Central memory CD4-positive, alpha-beta T cell (primary cell): ENCODE measurements around the gene ADAR.

Experiments used
- DNase-seq: peaks from one replicate; pipeline ENCODE4 v3.0.0; 2022

Gene ADAR

GRCh38 chr1:154557248-154557938, 50.6 kb downstream of the ADAR start:
- no peak for DNase-seq

DNA sequence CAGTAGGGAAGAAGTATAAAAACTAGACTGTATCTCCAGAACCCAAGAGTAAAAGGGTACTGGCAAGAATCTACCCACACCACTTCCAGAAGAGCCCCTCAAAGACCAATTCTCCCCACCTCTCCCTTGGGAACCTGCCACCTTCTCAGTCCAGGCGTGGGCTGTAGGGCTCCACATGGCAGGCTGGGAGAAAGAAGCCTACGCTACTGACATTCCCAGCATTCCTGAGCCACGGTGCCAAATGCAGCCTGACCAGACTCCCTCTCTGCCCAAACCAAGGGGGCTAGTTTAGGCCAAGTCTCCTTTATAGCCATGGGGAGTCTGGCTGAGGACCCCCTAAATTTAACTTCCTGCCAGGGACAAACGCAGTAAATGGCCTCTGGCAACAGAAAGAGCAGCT, 51.6 kb downstream of the ADAR start:
- DNase-seq = no peak

DNA sequence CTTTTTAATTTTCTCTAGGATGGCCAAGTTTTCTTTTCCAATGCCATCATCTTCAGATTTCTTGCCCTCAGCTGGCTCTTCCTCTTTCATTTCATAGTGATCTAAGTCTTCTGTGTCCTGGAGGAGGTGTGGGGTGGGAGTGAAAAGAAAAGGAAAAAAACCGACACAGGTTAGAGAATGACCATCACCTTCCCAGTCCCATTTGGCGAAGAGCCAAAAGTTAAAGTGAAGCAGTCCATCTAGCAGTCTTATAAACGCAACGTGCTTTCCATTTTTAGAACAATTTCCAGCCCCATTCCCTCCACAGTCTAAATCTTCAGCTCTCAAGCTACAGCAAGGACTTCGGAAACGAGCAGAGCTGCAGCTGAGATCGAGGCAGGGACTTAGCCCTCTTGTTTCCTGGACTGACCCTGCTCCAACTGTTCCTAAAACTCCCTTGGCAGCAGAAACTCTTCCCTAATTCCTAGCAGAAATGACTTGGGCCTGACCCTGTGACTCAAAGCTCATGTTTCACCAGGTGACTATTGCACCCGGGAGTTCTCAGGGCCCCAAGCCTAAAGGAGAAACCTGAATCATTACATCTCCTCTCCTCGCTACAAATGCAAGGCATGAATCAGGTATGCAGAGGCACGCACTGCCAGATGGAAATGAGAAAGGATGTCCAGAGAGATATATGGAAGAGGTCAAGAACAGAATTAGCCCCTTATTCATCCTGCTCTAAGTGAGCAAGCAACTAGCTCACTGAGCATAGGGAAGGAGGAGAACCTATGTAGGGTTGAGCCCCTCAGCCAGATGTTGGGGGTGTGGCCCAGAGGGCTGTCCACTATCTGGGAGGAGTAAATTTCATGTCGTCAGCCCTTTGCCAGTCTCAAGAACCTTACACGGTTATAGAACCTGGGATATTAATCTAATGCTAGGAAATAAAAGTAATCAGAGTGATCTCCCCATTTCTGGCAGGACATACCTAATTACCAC, 54.6 kb downstream of the ADAR start:
- DNase-seq = no peak

DNA sequence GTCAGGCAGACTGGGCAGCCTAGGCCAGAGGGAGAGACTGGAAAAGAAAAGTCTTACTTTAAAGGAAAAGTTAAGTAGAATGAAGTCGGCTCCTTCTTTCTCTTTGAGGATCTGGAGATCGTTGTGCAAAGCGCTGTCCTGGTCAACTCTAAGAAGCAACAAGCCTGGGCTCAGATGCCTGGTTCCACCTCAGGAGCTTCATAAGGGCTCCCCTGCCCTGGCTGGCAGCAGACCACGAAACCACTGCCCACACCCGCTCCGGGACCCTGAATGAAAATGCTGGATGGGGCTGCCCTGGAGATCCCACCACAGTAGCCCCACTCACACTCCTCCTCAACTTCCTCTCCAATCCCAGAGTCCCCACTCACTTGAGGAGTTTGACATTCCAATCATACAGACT, 56.0 kb downstream of the ADAR start:
- DNase-seq = no peak

DNA sequence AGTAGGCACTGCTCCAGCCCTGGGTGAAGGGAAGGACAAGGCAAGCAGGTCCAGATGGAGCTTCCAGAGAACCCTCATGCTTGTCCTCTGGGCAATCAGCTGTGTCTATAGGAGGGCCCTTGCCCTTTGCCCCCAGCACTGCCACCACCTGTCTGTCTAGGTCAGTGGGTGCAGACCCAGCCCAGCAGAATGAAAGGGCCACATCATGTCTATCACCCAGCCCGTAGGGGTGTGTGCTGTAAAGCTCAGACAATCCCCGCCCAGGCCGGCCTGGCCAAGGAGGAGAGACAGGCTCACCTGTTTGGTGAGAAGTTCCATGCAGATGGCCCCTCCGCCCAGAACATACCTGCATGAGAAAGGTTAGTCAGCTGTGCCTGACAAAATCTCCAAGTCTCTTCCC, 56.5 kb downstream of the ADAR start:
- no peak for DNase-seq

DNA sequence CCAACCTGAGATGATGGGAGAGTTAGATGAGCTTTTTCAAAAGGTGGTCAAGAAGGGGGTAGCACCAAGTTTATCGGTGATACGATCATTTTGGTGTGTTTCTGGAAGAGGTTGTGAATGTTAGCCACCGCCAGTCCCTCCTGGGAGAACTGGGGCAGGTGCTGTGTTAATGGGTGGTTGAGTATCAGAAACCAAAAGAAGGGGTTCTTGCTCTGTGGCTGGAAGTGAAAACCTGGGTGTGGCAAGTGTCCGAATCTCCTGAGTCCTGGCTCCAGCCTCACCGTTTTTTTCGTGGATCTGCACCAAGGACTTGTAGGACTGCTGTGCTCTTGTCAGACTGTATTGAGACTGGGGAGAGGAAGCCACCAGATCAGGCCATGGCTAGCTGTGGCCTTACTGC, 57.3 kb downstream of the ADAR start:
- no peak for DNase-seq

DNA sequence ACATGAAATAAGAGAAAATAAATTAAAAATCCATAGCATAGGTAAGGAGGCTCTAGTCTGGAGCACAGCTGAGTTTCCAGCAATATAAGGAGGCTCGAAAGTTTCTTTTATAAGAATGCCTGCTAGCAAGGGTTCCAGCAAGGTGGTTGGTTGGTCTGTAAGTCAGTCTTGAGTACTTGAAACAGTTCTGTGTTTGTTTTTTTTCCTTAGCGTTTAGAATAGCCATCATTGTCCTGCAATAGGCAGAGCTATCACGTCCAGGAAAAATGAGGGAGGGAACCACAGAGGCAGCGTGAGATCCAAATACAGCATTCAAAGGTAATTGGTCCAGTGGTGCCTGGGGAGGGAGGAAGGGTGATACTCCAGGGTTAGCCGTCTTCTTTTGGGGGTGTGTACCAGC, 57.9 kb downstream of the ADAR start:
- no peak for DNase-seq

GRCh38 chr1:154549202-154549770, 58.7 kb downstream of the ADAR start:
- no peak for DNase-seq

GRCh38 chr1:154548028-154548427, 60.0 kb downstream of the ADAR start:
- no peak for DNase-seq

DNA sequence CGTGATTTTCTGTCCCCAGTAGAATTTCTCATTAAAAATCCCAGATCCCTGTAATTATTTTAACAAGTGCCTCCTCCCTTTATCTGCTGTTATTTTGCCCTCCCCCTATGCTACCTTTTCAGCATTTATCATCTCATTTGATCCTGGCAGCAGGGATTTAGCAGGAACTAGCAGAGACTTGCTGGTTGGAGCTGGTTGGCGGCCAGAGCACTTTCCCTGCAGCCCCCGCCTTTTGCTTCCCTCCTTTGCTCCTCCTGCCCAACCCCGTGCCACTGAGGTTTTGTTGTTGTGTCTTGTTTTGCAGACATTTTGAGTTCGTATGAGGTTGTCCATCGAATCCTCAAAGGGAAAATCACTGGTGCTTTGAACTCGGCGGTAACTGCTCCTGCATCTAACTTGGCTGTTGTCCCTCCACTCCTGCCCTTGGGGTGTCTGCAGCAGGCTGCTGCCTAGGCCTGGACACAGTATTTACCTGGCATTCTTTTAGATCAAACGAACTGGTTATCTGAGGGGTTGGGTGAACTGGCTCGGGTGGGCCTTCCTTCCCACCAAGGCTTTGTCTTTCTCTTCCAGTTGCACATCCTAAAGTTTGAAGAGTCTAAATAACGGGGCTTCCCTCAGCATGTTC, 60.8 kb downstream of the ADAR start:
- no peak for DNase-seq

DNA sequence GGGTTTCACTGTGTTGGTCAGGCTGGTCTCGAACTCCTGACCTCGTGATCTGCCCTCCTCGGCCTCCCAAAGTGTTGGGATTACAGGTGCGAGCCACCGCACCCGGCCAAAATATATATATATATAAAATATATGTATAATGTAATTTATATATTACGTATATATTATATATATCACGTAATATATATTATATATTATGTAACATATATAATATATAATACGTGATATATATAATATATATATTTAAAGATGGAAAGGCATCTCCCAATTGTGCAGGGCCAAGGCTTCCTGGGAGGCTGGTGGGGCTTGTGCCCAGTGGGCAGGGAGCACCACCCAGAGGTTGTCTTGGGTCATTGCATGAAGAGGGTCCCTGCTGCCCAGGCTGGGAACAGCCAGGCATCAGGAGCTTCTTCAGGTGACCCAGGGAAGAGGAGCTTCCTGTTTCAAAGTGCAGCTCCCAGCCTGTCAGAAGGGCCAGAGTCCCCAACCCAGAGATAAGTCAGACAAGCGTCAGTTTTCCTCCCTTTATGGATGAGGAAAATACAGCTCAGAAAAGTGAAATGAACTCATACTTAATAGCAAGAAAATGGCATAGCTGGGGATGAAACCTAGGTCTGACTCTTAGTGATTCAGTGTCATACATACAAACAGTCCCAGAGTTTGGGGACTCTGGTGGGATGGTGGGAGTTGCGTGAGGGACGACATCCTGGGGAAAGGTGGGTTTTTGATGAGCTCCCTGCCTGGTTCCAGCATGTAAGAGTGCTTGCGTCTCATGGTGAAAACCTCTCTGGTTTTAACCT, 61.5 kb downstream of the ADAR start:
- peak; percentile 39 for DNase-seq

DNA sequence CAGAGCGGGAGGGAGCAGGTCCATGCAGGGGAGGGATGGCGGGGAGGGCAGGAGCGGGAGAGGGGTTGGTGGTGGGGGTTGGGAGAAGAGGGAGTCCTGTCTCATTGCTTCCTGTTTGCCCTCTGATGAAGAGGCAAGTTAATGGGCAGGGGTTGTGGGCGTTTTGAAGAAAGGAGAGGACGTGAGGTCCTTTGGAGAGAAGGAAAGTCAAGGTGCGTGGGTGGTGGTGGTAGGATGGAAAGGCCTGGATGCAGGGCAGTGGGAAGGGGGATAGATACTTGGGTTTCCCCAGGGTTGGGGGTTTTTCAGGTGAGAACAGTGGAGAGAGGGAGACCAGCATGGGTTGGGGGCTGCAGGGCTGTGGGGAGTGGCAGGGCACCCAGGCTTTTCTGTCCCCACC, 66.8 kb downstream of the ADAR start:
- DNase-seq = no peak

DNA sequence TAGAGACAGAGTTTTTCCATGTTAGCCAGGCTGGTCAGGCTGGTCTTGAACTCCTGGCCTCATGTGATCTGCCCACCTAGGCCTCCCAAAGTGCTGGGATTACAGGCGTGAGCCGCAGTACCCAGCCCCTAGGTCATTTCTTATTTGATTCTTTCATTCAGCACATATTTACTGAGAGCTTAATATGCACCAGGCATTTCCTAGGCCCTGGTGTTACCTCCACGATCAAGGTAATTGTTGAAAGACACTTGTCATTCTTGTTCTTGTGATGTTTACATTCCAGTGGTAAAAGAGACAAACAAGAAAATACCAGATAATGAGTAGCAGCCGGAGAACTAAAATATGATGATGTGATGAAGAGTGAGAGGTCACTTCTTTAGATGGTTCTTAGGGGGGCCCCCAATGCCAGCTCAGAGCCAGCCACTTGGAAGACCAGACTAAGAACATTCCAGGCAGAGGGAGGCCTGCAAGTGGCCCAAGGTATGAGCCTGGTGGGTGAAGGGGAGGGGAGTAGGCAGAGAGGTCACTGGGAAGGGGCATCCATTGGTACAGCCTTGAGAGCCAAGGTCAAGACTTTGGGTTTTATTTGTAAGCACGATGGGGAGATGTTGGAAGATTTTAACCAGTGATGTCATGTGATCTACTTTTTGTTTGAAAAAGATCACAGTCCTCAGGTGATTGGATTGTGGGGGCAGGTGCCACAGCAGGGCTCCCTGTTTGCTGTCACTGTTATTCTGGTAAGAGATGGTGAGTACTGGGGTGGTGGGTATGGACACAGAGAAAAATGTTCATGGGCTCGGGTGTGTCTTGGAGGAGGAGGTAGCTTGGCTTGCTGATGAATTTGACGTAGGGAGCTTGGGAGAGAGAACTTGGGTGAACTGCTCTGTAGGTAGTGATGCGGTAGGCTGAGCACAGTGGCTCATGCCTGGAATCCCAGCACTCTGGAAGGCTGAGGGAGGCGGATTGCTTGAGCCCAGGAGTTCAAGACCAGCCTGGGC, 68.2 kb downstream of the ADAR start:
- no peak for DNase-seq

DNA sequence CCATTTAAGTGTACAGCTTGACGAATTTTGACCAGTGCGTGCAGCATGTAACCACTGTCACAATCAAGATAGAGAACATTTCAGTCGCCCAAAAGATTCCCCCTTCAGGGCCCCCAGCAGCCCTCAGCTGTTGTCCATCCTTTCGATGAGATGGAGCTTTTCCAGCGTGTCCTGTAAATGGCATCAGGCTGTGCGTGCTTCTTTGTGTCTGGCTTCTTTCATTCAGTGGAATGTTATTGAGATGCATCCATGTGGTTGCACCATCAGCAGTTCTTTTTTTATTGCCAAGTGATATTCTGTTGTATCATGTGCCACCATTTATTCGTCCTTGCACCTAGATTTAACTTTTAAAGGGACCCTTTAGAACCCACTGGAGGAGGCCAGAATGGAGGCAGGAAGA, 71.4 kb downstream of the ADAR start:
- DNase-seq = no peak

GRCh38 chr1:154533952-154534844, 73.8 kb downstream of the ADAR start:
- DNase-seq = no peak
